Activated CD8-positive, alpha-beta memory T cell treated with anti-CD3 and anti-CD28 coated beads, Interleukin-2, amount 50 U/mL, for 24 hours (primary cell): ENCODE data around the gene SSNA1.

Source experiments
- DNase-seq: peaks from one replicate; pipeline ENCODE4 v3.0.0-alpha.2; 2020; ENCODE audit errors: extremely low read depth

The SSNA1 gene

GRCh38 chr9:137201205-137201868 lies 12.9 kb downstream of the SSNA1 start:
- no peak for DNase-seq

- no peak for DNase-seq
These were observed 14.5 kb downstream of the SSNA1 start for GRCh38 chr9:137202966-137203365.

- DNase-seq: no peak
These were observed 16.3 kb downstream of the SSNA1 start for GRCh38 chr9:137204731-137205125.

GRCh38 chr9:137205126-137206069 lies 16.9 kb downstream of the SSNA1 start, which contains the start of the genes NDOR1 and TMEM203:
NDOR1 (plus strand) TSS chr9:137205700; CDS start chr9:137205778, 78 bp downstream.
TMEM203 (minus strand) TSS chr9:137205648; CDS start chr9:137205414, 234 bp downstream.
- peak; percentile 93 for DNase-seq

- no peak for DNase-seq
These were observed 18.1 kb downstream of the SSNA1 start for GRCh38 chr9:137206602-137207001.

GRCh38 chr9:137211532-137211931 lies 23.1 kb downstream of the SSNA1 start:
- DNase-seq: no peak

- DNase-seq: no peak
These were observed 24.0 kb downstream of the SSNA1 start for GRCh38 chr9:137212520-137212919.

- no peak for DNase-seq
These were observed 24.9 kb downstream of the SSNA1 start for GRCh38 chr9:137213160-137214060.

GRCh38 chr9:137214620-137215019 lies 26.1 kb downstream of the SSNA1 start:
- no peak for DNase-seq

GRCh38 chr9:137215196-137215986 lies 26.9 kb downstream of the SSNA1 start:
- DNase-seq: no peak

GRCh38 chr9:137216188-137216965 lies 27.9 kb downstream of the SSNA1 start:
- no peak for DNase-seq

- no peak for DNase-seq
These were observed 29.1 kb downstream of the SSNA1 start for GRCh38 chr9:137217276-137218211.

- no peak for DNase-seq
These were observed 29.8 kb downstream of the SSNA1 start for GRCh38 chr9:137218212-137218753.

- no peak for DNase-seq
These were observed 30.3 kb downstream of the SSNA1 start for GRCh38 chr9:137218754-137219271.

- no peak for DNase-seq
These were observed 31.4 kb downstream of the SSNA1 start for GRCh38 chr9:137219757-137220316.

GRCh38 chr9:137220317-137221094 lies 32.0 kb downstream of the SSNA1 start:
- DNase-seq: no peak

- DNase-seq: no peak
These were observed 32.6 kb downstream of the SSNA1 start for GRCh38 chr9:137221095-137221505.
